ENCODE data around the gene MRPL14. TPM values are rescaled to one million over a fixed set of nuclear protein-coding genes. Genes with fewer than 3 reads are reported as not detected.

Gene MRPL14
- polyA plus RNA-seq, 12 donors, result 25.5 to 46.2 (median 30.6) TPM; not detected in 1

DNA sequence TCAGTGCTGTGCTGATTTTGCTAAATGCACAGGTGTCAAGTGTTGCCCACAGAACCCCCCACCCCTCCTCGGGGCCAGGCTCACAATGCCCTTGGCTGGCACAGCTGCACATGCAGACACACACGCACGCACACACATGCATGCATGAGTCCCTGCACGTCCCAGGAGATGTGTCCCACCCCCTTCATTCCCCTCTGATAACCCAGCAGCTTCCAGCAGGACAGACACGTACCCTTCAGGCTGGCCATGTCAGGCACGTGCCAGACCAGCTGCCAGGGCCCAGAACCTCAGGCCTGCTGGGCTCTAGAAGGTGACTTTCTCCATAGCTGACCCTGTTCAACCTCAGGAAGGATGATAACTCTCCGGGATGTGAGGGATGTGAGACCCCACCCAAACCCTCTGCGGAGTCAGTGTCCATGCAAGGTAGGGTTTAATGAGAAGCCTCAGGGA, 44.4 kb downstream of the MRPL14 start:
- no peak for DNase-seq

DNA sequence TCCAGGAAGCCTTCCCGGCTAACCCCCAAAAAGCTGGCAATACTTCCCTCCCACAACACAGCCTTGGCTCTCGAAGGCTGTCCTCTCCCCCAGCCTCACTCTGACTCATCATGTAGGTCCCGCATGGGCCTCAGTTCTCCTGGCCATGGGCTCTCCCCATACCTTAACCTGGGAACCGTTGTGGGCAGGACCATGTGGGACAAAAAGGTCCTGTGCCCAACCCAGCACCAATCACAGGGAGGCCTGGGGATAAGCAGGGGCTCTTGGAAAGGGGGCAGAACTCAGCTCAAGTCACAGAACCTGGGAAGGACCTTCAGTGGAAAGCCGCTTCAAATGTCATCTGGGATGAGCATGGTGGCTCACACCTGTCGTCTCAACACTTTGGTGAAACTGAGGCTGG, 45.5 kb downstream of the MRPL14 start:
- no peak for DNase-seq

DNA sequence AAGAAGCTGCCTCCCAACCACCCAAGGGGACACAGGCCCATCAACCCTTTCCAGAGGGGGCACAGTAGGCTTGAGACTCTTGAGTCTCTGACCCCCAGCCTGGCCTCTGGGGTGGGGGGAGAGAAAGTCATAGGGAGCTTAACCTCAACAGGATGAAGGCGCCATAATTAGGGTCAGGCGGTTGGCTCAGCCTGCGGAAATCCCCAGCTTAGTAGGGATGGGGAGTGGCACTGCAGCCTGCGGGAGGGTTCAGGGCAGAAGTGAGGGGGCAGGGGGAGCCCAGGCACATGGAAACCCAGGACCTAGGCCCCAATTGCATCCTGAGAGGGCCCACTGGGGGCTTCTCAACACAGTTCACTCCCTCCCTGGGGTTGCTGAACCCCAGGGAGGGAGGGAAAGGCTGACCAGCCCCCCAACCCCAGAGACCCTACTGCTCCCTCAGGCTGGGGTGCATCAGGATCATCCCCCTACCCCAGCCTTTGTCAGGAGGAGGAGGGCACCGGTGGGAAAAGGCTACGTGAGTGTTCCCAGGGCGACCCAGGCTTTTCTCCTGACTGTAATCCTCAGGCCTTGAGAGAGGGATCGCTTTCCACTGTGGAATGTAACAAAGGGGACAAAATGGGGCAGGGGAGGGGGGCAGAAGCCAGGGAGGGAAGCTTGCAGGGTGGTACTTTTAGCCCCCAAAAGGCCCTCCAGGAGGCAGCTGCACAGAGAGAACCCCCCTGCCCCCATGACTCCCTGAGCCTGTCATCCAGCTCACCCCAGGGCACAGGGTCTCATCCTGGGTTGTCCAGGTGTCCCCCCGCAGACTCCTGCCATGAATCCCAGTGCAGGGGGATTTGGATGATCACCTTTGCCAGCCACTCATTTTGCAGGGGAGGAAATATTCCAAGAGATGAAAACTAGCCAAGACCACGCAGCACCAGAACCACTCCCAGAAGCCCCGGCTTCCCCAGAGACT, 46.4 kb downstream of the MRPL14 start:
- DNase-seq, result no peak

- no peak for DNase-seq
Observed at GRCh38 chr6:44079672-44080071, 47.6 kb downstream of the MRPL14 start.

DNA sequence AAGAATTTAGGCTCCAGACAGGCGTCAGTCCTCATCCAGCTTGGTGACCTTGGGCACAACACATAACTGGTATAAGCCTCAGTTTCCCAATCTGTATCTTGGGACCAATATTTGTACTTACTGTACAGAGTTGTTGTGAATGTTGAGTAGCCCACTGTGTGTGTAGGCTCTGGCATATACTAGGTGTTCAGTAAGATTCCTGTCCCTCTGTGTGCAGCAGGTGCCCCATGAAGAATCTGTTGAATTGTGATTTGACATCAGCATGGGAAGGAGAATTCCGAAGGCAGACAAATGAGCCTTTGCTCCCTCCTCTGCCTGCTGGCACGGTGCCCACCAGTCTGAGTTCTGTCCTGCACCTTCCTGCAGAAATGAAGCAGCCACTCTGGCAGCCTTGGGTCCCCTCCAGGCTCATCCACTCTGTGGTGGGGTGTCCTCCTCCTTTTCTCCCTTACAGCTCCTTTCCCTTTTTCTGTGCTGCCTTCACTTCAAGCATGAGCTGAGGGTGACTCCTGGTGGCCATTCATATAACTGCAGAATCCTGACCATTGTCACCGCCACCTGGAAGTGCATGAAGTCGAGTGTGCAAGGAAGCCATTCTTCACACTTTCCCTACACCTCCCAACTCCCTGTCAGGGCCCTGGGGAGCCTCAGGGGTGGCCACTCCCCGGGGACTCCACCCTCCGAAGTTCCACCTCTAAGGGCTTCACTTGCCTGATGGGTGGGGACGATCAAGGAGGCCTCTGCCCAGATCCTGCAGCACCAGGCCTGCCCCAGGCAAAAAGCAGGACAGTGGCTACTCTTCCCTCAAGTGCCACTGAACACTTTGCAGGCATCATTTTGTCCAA, 48.2 kb downstream of the MRPL14 start:
- DNase-seq, result peak; percentile 82

DNA sequence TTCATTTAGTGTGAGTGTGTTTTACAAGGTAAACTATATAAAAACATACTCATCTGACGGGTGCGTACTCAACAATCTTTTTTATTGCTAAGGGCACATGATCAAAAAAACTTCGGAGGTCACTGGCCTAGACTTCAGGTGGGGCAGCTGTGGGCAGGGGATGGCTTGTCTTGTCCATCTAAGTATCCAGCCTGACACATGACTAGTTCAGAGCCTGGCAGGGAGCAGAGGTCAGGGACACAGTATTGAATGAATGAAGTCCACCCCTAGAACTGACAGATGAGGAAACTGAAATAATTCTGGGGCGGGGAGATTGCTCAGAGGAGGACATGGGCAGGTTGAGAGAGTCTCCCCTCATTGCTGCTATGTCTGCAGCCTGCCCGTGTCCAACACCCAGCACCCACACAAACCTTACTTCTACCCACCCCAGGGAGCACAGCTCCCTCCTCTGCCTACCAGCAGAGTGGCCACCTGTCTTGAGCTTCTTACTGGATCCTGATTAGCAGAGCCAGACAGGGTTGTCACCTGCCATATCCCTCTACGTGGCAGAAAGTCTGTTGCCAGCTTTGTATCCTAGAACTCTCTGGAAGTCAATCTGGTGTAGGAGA, 48.9 kb downstream of the MRPL14 start:
- DNase-seq, result no peak

- no peak for DNase-seq
Observed at GRCh38 chr6:44077214-44077946, 49.9 kb downstream of the MRPL14 start.

DNA sequence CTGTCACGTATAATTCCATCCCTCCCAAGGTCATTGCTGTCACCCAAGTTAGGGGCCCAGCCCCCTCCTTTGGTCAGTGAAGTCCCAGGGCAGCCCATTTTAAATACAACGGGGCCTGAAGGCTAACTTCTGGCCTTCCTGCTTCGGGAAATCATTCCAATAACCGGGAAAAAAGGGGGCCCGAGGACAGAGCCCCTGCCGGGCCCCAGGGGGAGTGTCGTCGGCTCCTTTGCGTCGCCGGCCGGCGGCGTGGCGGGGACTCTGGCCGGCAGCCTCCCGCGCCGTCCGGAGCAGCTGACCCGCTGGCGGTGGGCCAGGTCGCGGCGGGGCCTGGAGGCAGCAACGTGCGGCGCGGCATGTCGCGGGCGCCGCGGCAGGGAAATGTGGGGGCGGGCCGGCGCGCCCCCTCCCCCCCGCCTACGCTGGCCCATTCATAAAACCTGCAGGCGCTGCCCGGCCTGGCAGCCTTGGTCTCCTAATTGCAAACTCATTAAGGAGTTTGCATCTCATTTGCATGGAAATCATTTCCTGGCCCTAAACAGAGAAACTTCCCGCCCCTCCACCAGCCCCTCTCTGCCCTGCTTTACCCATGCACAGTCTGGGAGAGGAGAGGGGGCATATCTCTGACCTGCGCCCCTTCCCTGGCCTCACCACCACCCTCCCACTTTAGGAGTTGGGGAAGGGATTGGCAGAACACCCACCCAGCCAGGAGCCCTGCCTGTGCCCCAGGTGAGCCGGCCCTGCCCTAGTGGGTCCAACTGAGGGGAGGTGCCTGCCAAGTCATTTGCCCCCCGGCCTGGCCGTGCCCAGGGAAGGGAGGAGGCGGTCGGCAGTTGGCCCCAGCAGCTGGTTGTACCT, 50.7 kb downstream of the MRPL14 start:
- no peak for DNase-seq

DNA sequence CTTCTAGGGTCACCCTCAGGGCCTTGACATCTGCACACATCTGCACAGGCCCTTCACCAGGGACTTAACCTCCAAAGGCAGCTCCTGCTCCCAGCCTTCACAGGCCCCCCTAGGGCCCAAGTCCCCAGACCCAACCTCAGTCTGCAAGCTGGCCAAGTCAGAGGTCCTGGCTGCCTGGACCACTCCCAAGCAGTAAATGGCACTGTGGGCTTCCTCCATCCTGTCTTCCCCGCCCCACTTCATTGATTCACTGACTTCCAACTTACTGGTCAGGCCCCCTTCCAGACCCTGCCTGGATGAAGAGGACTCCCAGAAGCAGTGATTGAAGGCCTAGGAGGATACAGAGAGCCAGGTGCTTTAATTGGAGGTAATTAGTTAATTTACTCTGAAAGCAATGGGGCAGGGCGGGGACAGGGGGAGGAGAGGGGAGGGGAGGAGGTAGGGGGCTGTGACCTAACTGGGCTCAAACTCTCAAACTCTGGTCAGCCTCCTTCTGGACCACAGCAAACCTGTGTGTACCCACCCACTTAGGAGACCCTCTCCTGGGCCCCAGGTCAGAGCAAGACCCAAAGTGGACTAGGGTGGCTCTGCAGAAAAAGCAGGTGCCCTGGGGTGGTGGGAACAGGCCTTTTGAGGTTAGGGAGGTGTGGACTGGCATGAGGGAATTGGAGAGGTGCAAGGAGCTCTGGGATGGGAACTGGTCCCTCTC, 51.5 kb downstream of the MRPL14 start:
- no peak for DNase-seq

DNA sequence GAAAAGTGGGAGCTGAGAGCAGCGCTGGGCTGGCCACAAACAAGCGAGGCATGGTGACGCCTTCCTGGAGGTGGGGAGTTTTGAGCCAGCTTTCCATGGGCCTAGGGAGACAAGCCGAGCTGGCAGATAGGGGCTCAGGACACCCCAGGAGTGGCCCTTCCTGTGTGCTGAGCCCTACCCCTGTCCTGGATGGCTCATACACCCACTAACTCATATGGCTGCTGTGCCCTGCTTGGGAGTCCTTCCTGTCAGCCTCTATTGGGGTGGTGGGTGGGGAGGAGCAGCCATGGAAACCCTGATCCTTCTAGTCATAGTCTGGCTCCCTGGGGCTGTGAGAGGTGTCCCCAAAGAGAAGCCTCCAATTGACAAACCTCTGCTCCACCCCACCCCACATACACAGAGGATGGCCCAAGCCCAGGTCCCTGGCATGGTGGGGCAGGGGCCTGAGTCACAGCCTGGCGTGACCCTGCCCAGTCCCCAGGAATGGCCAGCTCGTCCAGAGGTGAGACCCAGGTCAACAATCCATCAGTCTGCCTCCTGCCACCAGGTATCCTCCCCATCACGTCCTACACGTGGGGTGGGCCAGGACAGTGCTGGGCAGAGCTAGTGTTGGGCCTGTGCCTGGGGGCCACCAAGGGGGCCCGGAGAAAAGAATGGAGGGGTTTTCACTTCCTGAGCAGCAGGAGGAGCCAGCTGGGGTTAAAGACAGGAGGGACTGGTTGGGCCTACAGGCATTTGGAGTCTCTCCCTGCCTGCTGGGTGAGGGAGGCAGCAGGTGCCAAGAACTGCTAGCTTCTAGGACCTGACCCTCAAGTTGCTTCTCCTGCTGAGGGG, 52.2 kb downstream of the MRPL14 start:
- no peak for DNase-seq

- DNase-seq, result peak; percentile 87
Observed at GRCh38 chr6:44074439-44074812, 52.8 kb downstream of the MRPL14 start.

DNA sequence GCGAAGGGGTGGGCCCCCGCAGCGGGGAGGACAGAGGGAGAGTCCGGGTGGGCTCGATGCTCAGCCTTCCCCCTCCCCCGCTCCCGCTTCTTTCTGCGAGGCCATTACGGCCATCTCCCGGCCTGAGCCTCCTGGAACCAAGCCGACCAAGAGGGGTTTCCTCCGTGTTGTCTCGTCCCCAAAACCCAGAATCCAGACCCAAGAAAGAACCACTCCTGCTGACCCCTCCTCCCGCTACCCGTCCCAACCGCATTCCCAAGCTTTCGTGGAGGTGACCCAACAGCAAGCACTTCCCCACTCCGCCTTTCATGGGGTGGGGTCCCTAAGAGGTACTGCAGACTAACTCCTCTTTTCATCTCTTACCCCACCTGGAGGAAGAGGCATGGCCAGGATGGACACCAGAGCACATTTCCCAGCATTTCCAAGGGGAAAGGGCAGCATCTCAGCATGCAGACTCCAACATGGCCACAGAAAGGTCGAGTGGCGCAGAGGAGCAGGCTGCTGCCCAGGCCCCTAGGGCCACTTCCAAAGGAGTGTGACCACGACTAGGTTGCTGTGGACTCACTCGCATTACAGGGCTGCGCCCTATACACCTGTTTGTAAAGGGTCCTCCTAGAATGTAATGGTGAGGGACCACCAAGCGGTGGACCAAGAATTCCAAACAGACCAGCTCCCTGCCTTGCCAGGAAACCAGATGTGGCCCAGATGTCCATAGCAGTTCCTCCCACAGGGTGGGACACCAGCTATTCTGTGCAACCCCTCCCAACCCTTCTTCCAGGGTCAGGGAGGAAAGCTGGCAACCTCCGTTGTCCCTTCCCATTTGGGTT, 53.4 kb downstream of the MRPL14 start:
- peak; percentile 80 for DNase-seq

DNA sequence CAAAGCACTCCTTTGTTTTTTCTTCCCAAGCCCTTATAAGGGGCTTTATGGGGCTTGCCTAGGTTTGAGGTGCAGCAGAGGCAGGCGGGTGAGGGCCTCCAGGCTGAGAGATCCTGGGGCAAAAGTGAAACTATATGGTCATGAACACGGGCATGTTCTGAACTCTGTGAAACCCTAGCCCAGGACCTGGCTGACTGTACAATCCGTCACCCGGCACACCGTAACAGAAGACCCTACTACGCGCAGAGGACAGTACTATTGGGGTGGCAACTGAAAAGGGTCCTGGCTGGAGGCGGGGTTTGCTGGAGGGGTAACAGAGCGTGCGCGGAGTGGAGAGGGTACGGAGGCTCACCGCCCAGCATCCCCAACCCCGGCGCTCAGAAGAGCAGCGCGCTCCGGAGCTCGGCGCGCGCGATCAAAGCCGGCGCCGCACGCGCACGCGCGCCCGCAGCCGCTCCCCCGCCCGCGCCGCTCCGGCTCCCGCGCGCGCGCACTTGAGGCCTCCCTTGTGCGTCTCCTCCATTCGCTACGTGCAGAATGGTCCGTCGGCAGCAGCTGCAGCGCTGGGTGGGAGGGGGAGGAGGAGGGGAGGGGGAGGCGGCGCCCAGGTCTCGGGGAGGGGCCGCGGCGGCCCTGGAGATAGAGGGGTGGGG, 54.2 kb downstream of the MRPL14 start:
- DNase-seq, result peak; percentile 95

GRCh38 chr6:44072452-44072958, 54.7 kb downstream of the MRPL14 start:
- no peak for DNase-seq

- peak; percentile 65 for DNase-seq
Observed at GRCh38 chr6:44071670-44072451, 55.4 kb downstream of the MRPL14 start.

DNA sequence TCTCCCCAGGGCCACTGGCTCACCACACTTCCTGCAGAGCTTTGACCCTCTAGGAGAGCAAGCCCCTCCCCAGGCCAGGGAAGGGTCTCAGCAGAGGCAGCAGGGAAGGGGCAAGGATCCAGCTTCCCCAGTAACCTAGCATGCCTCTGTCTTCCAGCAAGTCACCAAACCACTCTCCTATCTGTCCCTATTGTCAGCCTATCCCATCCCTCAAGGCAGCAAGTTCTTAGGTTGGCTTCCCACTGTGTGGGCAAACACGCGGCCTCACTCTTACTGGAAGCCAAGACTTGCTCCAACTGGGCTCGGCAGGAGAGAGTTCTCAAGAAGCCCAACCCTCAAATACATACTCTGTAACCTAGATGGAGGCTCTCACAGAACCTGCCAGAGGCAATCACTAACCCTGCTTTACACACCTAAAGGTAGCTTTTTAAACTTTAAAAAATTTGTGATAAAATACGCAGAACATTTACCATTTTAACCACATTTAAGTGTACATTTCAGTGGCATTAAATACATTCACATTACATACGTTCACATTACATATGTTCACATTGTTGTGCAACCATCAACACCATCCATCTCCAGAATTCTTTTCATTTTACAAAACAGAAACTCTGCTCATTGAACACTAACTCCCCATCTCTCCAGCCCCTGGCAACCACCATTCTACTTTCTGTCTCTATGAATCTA, 58.5 kb downstream of the MRPL14 start:
- DNase-seq, result no peak
